Stimulated activated CD8-positive, alpha-beta memory T cell treated with anti-CD3 and anti-CD28 coated beads, Interleukin-15, amount 100 ng/mL, for 4 hours (primary cell): ENCODE results near the gene LCN12.
"Not testable (repeated sequence)": the region's sequence is repeated elsewhere in the genome, so short reads cannot be mapped to it uniquely, and the experiment has no call there.

Experiments used
- DNase-seq, 2 donors: peaks; one replicate each; pipeline ENCODE4 v3.0.0-alpha.2; 2020; ENCODE audit warnings: low read depth in 2 of 2

LCN12 gene

DNA sequence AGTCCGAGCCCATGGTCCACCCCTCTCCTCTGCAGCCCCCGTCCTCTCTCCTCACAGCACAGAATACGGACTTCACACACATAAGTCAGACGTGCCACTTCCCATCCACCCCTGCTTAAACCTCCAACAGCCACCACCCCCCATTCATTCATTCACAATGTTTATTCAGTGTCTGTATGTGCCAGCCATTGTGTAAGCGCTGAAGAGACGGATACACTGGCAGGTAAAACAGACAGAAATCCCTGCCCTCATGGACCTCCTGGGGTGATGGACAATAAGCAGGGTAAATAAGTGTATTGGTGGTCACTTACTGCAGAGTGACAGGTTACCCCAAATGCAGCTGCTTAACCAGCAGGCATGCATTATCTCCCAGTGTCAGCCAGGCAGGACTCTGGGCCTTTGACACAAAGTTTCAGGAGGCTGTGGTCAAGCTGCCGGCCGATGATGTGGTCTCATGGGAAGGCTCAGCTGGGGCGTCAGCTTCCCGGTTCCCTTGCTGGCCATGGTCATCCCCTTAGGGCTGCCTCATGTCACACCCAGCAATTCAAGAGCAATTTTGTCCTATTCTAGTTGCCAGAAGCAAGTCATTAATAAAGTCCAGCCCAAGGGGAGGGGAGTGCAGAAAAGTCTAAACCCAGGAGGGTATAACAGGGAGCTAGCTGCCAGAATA, 38.3 kb downstream of the LCN12 start:
- DNase-seq: no peak

- DNase-seq: peak; percentile 81 to 87
These were observed 40.1 kb downstream of the LCN12 start, which contains the start of gene PAXX for GRCh38 chr9:136991993-136992818. TSS of gene PAXX (plus strand) at chr9:136992422. CDS start at chr9:136992444, 22 bp downstream.

- DNase-seq: no peak
These were observed 40.8 kb downstream of the LCN12 start for GRCh38 chr9:136992819-136993369.

DNA sequence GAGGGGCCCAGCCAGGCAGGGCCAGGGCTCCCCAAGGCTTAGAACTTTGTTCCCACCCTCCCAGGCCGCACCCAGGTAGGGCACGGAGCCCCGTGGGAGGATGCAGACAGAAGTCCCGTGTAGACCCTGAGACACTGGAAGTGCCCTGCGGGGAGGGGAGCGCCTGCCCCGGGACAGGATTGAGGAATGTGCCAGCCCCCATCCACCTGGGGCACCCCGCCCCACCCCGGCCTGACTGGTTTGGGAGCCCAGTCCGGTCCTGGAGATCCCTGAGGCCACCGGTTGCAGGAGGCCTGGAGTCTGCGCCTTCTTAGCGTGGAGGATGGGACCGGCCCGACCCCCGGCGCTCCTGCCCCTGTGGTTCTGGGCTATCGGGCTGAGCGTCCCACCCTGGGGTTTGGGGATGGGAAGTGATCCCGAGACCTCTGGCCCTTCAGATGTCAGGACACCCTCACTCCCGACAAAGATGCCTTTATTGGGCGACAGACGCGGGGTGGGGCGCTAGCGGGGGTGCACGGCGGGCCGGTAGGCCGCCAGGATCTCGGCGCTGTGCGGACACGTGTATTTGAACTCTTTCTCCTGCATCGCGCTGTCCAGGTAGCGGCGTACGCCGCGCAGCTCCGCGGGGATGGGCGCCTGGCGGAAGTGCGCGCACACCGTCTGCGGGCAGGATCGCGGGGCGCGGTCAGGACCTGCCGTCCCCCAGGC, 42.3 kb downstream of the LCN12 start:
- no peak for DNase-seq

- no peak for DNase-seq
These were observed 42.8 kb downstream of the LCN12 start for GRCh38 chr9:136994888-136995230.

DNA sequence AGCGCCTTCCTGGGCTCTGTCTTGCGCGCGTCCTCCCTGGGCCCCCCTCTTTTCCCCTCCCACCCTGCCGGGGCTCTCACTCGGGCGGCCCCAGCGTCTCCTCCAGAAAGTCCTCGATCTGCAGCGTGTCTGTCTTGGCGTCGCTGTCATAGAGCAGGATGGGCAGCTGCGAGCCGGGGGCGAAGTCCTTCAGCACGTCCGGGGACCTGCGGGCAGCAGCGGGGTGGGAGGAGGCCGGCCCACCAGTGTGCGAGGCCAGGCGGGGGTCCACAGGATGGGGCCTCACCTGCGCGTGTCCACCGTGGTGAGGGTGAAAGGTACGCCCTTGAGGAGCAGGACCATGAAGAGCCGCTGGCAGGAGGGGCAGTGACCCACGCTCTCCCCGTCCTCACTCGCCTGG, 43.3 kb downstream of the LCN12 start:
- no peak for DNase-seq

DNA sequence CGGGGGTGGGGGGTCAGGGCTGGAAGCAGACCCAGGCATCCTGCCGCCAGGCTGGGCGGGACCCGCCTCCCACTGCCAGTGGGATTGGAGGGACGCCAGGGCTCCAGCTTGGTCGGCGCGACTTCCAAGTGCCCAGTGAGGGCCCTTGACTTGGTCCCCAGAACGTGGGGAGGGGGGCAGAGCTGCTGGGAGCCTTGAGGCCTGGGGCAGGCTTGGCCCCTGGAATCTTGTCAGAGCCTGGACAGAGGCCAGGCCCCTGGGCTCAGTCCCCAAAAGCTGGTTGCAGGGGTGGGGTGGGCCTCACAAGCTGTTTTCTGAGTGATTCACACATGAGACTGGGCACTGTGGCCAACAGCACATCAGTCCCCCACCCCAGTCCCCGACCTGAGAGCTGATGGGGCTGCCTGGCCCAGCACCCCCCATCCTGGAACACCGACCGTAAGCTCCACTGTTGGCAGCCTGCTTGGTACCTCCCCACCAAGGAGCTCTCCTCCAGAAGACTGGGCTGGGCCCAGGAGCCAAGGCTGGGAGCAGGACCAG, 43.8 kb downstream of the LCN12 start:
- DNase-seq: no peak

GRCh38 chr9:136996361-136997292, 44.6 kb downstream of the LCN12 start, which contains the start of gene CLIC3:
TSS of gene CLIC3 (minus strand) at chr9:136996568. CDS start at chr9:136996543, 25 bp downstream.
- peak in 1 of 2 donors; percentile 36 for DNase-seq

- no peak for DNase-seq
These were observed 45.3 kb downstream of the LCN12 start for GRCh38 chr9:136997371-136997770.

DNA sequence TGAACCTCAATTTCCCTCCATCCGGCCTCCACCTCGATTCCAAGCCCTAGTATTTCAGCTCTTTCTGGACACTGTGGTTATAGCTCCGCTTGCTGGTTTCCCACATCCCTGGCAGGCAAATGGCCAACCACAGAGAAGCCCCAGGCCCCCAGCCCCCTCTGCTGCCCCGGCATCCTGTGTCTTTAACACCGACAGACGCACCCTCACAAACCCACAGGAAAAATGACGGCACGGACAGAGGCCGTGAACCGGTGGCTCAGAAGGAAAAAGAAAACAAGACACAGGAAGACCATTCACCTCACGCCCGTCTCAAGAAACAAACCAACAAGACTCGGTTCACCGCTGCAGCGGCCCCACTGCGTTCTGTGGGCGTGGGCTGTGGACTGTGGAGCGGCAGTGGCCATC, 45.8 kb downstream of the LCN12 start:
- DNase-seq: peak in 1 of 2 donors; percentile 23

DNA sequence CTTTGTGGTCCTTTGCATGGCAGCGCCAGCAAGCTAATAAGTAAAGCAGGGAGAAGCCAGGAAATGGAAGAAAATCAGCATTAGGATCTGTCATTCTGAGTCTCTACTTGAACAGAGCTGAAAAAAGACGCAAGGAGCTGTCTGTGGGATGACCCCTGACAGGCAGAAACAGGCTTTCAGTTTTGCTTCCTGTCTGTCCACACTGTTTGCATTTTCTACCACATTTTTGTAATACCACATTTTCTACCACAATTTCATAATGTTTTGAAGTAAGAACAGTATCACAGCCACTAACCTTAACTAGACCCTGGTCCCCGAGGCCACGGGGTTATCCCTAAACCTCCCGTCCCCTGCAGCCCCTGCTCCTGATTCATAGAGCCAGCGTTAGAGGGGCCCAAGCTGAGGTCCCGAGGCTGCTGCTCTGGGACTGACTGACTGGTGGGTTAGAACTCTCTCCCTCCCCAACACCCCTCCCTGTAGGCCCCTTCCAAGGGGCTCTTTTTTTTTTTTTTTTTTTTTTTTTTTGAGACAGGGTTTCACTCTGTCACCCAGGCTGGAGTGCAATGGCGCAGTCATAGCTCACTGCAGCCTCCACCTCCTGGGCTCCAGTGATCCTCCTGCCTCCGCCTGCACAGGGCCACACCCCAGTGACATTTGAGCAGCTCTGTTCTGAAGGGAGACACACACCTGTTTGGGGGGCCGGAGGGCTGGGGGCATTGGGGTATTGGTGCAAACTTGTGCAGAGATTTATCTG, 48.3 kb downstream of the LCN12 start:
- no peak for DNase-seq

- no peak for DNase-seq
These were observed 50.0 kb downstream of the LCN12 start for GRCh38 chr9:137001857-137002645.

GRCh38 chr9:137002646-137003041, 50.6 kb downstream of the LCN12 start:
- DNase-seq: no peak

DNA sequence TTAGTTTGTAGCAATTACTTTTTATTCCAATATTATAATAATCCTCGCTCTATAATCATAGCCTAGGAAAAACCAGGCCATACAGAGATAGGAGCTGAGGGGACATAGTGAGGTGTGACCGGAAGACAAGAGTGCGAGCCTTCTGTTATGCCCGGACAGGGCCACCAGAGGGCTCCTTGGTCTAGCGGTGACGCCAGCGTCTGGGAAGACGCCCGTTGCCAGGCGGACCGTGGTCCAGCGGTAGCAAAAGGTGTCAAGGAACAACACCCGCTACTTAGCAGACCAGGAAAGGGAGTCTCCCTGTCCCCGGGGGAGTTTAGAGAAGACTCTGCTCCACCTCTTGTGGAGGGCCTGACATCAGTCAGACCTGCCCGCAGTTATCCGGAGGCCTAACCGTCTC, 52.2 kb downstream of the LCN12 start:
- not testable (repeated sequence) for DNase-seq
